A549 (cell line): ENCODE measurements around the gene PLEKHA8.

Experiments used
- POLR2A ChIP-seq: IDR thresholded peaks from 2 replicates; pipeline ENCODE4 v1.6.1; 2012; ENCODE audit warnings: mild to moderate bottlenecking, low read length
- TF ChIP-seq, protein P1 (sequence below): fragments of >200 bp; sonication (Bioruptor Twin); formaldehyde crosslinking; IDR thresholded peaks from 3 replicates; pipeline ENCODE4 v1.5.1; 2016

GRCh38 chr7:30133736-30134610 lies 105.8 kb downstream of the PLEKHA8 start:
- TF ChIP-seq POLR2A = no peak
- TF ChIP-seq, protein P1, sequence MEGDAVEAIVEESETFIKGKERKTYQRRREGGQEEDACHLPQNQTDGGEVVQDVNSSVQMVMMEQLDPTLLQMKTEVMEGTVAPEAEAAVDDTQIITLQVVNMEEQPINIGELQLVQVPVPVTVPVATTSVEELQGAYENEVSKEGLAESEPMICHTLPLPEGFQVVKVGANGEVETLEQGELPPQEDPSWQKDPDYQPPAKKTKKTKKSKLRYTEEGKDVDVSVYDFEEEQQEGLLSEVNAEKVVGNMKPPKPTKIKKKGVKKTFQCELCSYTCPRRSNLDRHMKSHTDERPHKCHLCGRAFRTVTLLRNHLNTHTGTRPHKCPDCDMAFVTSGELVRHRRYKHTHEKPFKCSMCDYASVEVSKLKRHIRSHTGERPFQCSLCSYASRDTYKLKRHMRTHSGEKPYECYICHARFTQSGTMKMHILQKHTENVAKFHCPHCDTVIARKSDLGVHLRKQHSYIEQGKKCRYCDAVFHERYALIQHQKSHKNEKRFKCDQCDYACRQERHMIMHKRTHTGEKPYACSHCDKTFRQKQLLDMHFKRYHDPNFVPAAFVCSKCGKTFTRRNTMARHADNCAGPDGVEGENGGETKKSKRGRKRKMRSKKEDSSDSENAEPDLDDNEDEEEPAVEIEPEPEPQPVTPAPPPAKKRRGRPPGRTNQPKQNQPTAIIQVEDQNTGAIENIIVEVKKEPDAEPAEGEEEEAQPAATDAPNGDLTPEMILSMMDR = no peak
